AG09309 (cell line): ENCODE data around the gene SAT1.

Experiments
- DNase-seq: peaks from one replicate; pipeline ENCODE4 v3.0.0-alpha.2; 2010; ENCODE audit warnings: low read depth
- H3K4me3 ChIP-seq: 2 replicates; pipeline ENCODE4 v1.5.1; 2011; ENCODE audit warnings: mild to moderate bottlenecking, low read depth, low read length, moderate library complexity; ENCODE audit not compliant: control insufficient read depth
- TF ChIP-seq, protein P1 (sequence below): IDR thresholded peaks from 2 replicates; pipeline ENCODE4 v1.5.1; 2011; ENCODE audit warnings: mild to moderate bottlenecking, low read depth, low read length, inconsistent platforms; ENCODE audit not compliant: insufficient read depth, control insufficient read depth; ENCODE audit errors: missing control alignments

SAT1 gene

DNA sequence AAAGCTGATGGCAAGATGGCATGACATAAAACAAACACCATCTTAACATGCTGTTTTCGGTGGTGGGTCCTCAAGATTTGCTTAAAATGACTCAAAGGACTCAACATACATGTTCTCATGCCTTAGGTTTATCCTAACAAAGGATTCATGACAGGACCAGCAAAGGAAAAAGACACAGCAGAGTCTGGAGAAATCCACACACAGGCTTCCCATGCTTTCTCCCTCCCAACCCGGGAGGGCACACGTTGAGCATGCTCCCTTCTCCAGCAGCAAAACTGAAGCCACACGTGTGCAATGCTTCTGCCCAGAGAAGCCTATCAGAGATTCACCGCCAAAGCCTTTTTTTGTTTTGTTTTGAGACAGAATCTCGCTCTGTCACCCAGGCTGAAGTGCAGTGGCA lies 39.9 kb downstream of the SAT1 start:
- DNase-seq: no peak
- TF ChIP-seq, protein P1, sequence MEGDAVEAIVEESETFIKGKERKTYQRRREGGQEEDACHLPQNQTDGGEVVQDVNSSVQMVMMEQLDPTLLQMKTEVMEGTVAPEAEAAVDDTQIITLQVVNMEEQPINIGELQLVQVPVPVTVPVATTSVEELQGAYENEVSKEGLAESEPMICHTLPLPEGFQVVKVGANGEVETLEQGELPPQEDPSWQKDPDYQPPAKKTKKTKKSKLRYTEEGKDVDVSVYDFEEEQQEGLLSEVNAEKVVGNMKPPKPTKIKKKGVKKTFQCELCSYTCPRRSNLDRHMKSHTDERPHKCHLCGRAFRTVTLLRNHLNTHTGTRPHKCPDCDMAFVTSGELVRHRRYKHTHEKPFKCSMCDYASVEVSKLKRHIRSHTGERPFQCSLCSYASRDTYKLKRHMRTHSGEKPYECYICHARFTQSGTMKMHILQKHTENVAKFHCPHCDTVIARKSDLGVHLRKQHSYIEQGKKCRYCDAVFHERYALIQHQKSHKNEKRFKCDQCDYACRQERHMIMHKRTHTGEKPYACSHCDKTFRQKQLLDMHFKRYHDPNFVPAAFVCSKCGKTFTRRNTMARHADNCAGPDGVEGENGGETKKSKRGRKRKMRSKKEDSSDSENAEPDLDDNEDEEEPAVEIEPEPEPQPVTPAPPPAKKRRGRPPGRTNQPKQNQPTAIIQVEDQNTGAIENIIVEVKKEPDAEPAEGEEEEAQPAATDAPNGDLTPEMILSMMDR: no peak
- no peak overlapping the region for H3K4me3 ChIP-seq

DNA sequence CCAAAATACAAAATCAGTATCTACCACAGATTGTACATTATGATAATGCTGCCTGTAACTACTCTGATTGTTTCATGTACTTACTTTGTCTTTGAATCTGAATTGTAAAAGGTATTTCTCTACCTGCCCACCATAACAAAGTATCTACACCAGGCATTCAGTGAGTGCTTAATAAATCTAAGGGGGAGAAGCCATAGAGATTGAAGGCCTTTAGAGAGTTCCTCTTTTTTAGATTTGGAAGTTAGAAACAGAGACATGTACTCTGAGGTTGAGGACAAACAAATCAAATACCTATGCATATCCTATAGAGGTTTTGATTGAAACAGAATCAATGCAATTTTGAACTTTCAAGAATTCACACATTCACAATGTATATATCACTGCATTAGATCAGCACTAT lies 42.7 kb downstream of the SAT1 start:
- no peak overlapping the region for H3K4me3 ChIP-seq
- TF ChIP-seq, protein P1: no peak

DNA sequence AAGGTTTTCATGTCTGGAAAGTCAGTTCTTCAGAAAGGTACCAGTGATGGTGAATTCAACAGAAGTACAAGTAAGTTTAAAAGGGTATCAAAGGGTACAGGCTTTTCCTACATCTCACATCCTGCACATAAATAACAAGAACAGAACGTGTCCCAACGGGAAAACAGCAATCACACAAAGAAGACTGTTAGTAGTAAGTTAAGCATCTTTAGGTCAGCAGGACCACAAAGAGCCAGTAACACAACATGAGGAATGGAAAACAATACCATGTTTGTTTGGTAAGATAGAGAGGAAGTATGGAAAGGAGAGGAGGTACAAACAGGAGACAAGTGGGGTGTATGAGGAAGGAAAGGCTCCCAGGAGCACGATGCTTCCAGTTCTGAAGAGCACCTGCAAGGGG lies 43.2 kb downstream of the SAT1 start:
- DNase-seq: no peak
- TF ChIP-seq, protein P1: no peak

More for the DNA sequence above, 42.7 kb downstream of the SAT1 start:
- no peak for DNase-seq

DNA sequence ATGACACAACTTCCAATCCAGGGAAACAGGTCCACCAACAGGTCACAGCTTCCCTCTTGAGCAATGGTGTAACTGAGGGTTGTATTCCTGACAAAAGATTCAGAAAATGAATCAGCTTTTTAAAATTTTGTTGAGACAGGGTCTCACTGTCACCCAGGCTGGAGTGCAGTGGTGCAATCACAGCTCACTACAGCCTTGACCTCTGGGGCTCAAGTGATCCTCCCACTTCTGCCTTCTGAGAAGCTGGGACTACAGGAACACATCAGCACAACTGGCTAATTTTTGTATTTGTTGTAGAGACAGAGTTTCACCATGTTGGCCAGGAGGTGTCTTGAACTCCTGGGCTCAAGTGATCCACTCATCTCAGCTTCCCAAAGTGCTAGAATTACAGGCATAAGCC lies 43.7 kb downstream of the SAT1 start:
- TF ChIP-seq, protein P1: no peak
- H3K4me3 ChIP-seq: no peak overlapping the region
- DNase-seq: no peak

More for the DNA sequence above, 43.2 kb downstream of the SAT1 start:
- H3K4me3 ChIP-seq: no peak overlapping the region

DNA sequence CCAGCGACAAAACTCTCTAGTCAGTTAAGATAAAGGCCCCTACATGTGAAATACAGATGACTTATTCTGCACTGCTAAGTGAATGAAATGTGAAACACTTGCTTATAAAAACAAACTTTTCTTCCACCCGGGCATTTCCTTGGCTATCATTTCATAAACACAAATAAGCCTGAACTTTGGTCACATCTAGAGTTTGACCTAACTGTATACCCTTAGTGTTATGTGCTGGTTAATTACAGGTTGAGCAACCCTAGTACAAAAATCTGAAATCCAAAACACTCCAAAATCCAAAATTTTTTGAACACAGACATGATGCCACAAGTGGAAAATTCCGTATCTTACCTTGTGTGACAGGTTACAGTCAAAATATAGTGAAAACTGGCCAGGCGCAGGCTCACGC lies 45.9 kb downstream of the SAT1 start:
- no peak for DNase-seq
- no peak overlapping the region for H3K4me3 ChIP-seq
- TF ChIP-seq, protein P1: no peak

DNA sequence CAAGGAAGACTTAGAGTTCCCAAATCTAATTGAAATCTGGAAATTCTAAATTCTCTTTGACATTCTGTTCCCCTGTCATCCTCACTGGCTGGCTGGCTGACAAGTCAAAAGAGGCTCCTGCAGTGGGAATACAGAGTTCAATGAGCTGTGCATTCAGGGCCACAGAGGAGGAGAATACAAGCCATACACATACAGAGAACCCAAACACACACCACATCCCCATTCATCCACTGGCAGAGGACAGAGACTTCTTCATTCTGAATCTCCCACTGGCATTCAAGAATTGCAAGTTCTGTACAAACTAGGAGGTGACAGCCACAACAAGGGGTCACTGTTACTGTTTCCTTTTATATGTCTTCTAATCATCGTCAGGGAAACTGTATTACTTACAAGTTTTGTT lies 49.7 kb downstream of the SAT1 start:
- no peak for DNase-seq
- TF ChIP-seq, protein P1: no peak
- no peak overlapping the region for H3K4me3 ChIP-seq
